ENCODE results near the gene NFKBIL1. TPM values are rescaled to one million over a fixed set of nuclear protein-coding genes. Genes with fewer than 3 reads are reported as not detected.

Gene NFKBIL1
- total RNA-seq, 2 donors from 2014 or later = 17.4 to 26.3 TPM

- Mint-ChIP-seq H3K27me3 (ENCODE audit: insufficient read depth) (peaks cover 28% of the 10 kb centered on the region), H3K4me1 (peaks cover 7% of the 10 kb centered on the region), H3K9me3 (no peaks in the 10 kb centered on the region), H3K36me3 (ENCODE audit: low read depth) (no peaks in the 10 kb centered on the region), H3K27ac (no peak overlapping the region), H3K4me3 (no peak overlapping the region)
- Histone ChIP-seq H3K9ac (ENCODE audit: extremely low read depth, low read length, poor library complexity, severe bottlenecking) (peak overlapping the region; percentile 11), H3K36me3 (ENCODE audit: control insufficient read depth, insufficient read depth, low read length) (no peaks in the 10 kb centered on the region), H3K4me1 (ENCODE audit: control insufficient read depth, insufficient read depth, low read length) (peaks cover 6% of the 10 kb centered on the region), H3K27ac (ENCODE audit: low read depth, low read length) (no peak overlapping the region), H3K4me3 (ENCODE audit: low read length) (no peak overlapping the region), H3K27me3 (ENCODE audit: control insufficient read depth, insufficient read depth, low read length, poor library complexity, severe bottlenecking) (no peaks in the 10 kb centered on the region), H3K9me3 (ENCODE audit: control insufficient read depth, low read length) (no peaks in the 10 kb centered on the region)
- DNase-seq = no peak
- 72 to 87% methylated on average over 3 to 9 of the region's 9 CpGs for WGBS, 2 experiments (ENCODE audit: insufficient coverage in 1 of 2, insufficient read length in 1 of 2)
- no peak for TF ChIP-seq CTCF (conservative IDR thresholded peaks at IDR 0.05)
Observed at GRCh38 chr6:31573239-31574105, 26.1 kb downstream of the NFKBIL1 start.

- Mint-ChIP-seq H3K9me3 (no peaks in the 10 kb centered on the region), H3K27me3 (ENCODE audit: insufficient read depth) (peaks cover 28% of the 10 kb centered on the region), H3K36me3 (ENCODE audit: low read depth) (no peaks in the 10 kb centered on the region), H3K27ac (no peak overlapping the region), H3K4me3 (no peak overlapping the region), H3K4me1 (peaks cover 7% of the 10 kb centered on the region)
- WGBS, 2 experiments (ENCODE audit: insufficient coverage in 1 of 2, insufficient read length in 1 of 2) = 92% methylated on average over 7 to 14 of the region's 14 CpGs
- no peaks in the 10 kb centered on the region for H3K9me3 ChIP-seq (ENCODE audit: control insufficient read depth, low read length)
- peak overlapping the region; percentile 11 for H3K9ac ChIP-seq (ENCODE audit: extremely low read depth, low read length, poor library complexity, severe bottlenecking)
- H3K27ac ChIP-seq (ENCODE audit: low read depth, low read length) = no peak overlapping the region
- H3K4me3 ChIP-seq (ENCODE audit: low read length) = no peak overlapping the region
- H3K36me3 ChIP-seq (ENCODE audit: control insufficient read depth, insufficient read depth, low read length) = no peaks in the 10 kb centered on the region
- peak; percentile 50 for TF ChIP-seq CTCF (conservative IDR thresholded peaks at IDR 0.05)
- H3K4me1 ChIP-seq (ENCODE audit: control insufficient read depth, insufficient read depth, low read length) = peaks cover 6% of the 10 kb centered on the region
- H3K27me3 ChIP-seq (ENCODE audit: control insufficient read depth, insufficient read depth, low read length, poor library complexity, severe bottlenecking) = no peaks in the 10 kb centered on the region
- peak; percentile 70 for DNase-seq
Observed at GRCh38 chr6:31574106-31575061, 27.0 kb downstream of the NFKBIL1 start.

- H3K27me3 ChIP-seq (ENCODE audit: control insufficient read depth, insufficient read depth, low read length, poor library complexity, severe bottlenecking) = peaks cover 4% of the 10 kb centered on the region
- 90 to 95% methylated on average over 11 to 19 of the region's 19 CpGs for WGBS, 2 experiments (ENCODE audit: insufficient coverage in 1 of 2, insufficient read length in 1 of 2)
Observed at GRCh38 chr6:31575335-31575901, 28.0 kb downstream of the NFKBIL1 start, which contains the start of gene TNF. Gene TNF (plus strand): TSS chr6:31575565. CDS start chr6:31575742, 177 bp downstream.

More at GRCh38 chr6:31575335-31575901, 28.0 kb downstream of the NFKBIL1 start, which contains the start of gene TNF:
- Histone ChIP-seq H3K36me3 (ENCODE audit: control insufficient read depth, insufficient read depth, low read length) (no peaks in the 10 kb centered on the region), H3K4me1 (ENCODE audit: control insufficient read depth, insufficient read depth, low read length) (peaks cover 6% of the 10 kb centered on the region), H3K9me3 (ENCODE audit: control insufficient read depth, low read length) (no peaks in the 10 kb centered on the region), H3K9ac (ENCODE audit: extremely low read depth, low read length, poor library complexity, severe bottlenecking) (no peak within 1 kb of the TSS), H3K27ac (ENCODE audit: low read depth, low read length) (no peak within 1 kb of the TSS), H3K4me3 (ENCODE audit: low read length) (no peak within 1 kb of the TSS)
- no peak within 1 kb of the TSS for H3K4me3 Mint-ChIP-seq
- H3K9me3 Mint-ChIP-seq = no peaks in the 10 kb centered on the region
- H3K27ac Mint-ChIP-seq = no peak within 1 kb of the TSS
- no peak for TF ChIP-seq CTCF (conservative IDR thresholded peaks at IDR 0.05)
- H3K27me3 Mint-ChIP-seq (ENCODE audit: insufficient read depth) = peaks cover 34% of the 10 kb centered on the region
- peak; percentile 41 for DNase-seq
- H3K36me3 Mint-ChIP-seq (ENCODE audit: low read depth) = no peaks in the 10 kb centered on the region
- peaks cover 8% of the 10 kb centered on the region for H3K4me1 Mint-ChIP-seq
